MM.1S (cell line): Measurements from ENCODE around the gene PTPN1.
"Not testable (repeated sequence)": the region's sequence is repeated elsewhere in the genome, so short reads cannot be mapped to it uniquely, and the experiment has no call there.

Experiments used
- CTCF ChIP-seq: fragments of 300-600 bp; sonication (generic); IDR thresholded peaks from 2 replicates; pipeline ENCODE4 v1.5.1; 2016; ENCODE audit warnings: antibody characterized with exemption, low read length, mixed read lengths
- EZH2 ChIP-seq: fragments of 300-600 bp; sonication (generic); optimal IDR thresholded peaks from 2 replicates; pipeline ENCODE3; 2017; ENCODE audit warnings: low read depth, mild to moderate bottlenecking, antibody characterized with exemption, low read length, mixed read lengths
- EZH2phosphoT487 ChIP-seq: fragments of 300-600 bp; sonication (generic); IDR thresholded peaks from 2 replicates; pipeline ENCODE4 v1.6.1; 2018; ENCODE audit warnings: antibody characterized with exemption, low read length

GRCh38 chr20:50539798-50540197 is 29.6 kb downstream of the PTPN1 start:
- not testable (repeated sequence) for TF ChIP-seq EZH2, CTCF, EZH2phosphoT487
